HepG2 (cell line): ENCODE measurements around the gene ZNF385B.

Source experiments
- DNMT3B ChIP-seq: conservative IDR thresholded peaks from 2 replicates; pipeline ENCODE4 v1.6.1; 2016; ENCODE audit warnings: missing biosample characterization, control low read depth
- ESRRA ChIP-seq: sonication (generic); formaldehyde crosslinking; IDR thresholded peaks from 2 replicates; pipeline ENCODE4 v1.5.1; 2020; ENCODE audit warnings: mild to moderate bottlenecking, low read depth, missing genetic modification reagents
- FOXJ3 ChIP-seq: sonication (generic); formaldehyde crosslinking; IDR thresholded peaks from 2 replicates; pipeline ENCODE4 v1.4.0; 2020; ENCODE audit warnings: missing genetic modification reagents, mild to moderate bottlenecking, borderline replicate concordance
- MXD3 ChIP-seq: IDR thresholded peaks from 2 replicates; pipeline ENCODE4 v1.6.1; 2016; ENCODE audit warnings: mild to moderate bottlenecking, missing biosample characterization, missing genetic modification reagents
- NR2F6 ChIP-seq, 2 experiments: IDR thresholded peaks; 2 replicates each; pipeline ENCODE4 v1.6.1; 2016; ENCODE audit warnings: antibody characterized with exemption in 1 of 2, mild to moderate bottlenecking in 1 of 2
- POLR2AphosphoS5 ChIP-seq: IDR thresholded peaks from 2 replicates; pipeline ENCODE4 v1.6.1; 2012; ENCODE audit warnings: low read depth, low read length
- REST ChIP-seq, 2 experiments: IDR thresholded peaks; 2 replicates each; pipeline ENCODE4 v1.6.1; 2011 to 2012; ENCODE audit warnings: low read length in 2 of 2, borderline replicate concordance in 1 of 2, low read depth in 1 of 2, mild to moderate bottlenecking in 1 of 2, moderate library complexity in 1 of 2
- SIN3A ChIP-seq: IDR thresholded peaks from 2 replicates; pipeline ENCODE4 v1.6.1; 2011; ENCODE audit warnings: low read depth, mild to moderate bottlenecking, control low read depth, low read length, borderline replicate concordance
- TCF12 ChIP-seq, 2 experiments: fragments of 450-650 bp in 1 of 2; sonication (generic) in 1 of 2; formaldehyde crosslinking in 1 of 2; IDR thresholded peaks; 2 replicates each; pipeline versions ENCODE4 v1.6.1 to v1.8.0; 2017 to 2022; ENCODE audit warnings: antibody characterized with exemption in 1 of 2, mild to moderate bottlenecking in 1 of 2, missing genetic modification reagents in 1 of 2, moderate library complexity in 1 of 2
- ZBTB25 ChIP-seq: IDR thresholded peaks from 2 replicates; pipeline ENCODE4 v1.6.1; 2018; ENCODE audit warnings: missing genetic modification reagents
- ZNF451 ChIP-seq: sonication (generic); formaldehyde crosslinking; IDR thresholded peaks from 2 replicates; pipeline ENCODE4 v1.5.0; 2020; ENCODE audit warnings: mild to moderate bottlenecking, missing genetic modification reagents

GRCh38 chr2:179804206-179804605 is 57.2 kb downstream of the ZNF385B start:
- TF ChIP-seq SIN3A: no peak
- no peak for TF ChIP-seq REST (IDR thresholded peaks at IDR 0.05; ENCODE audit: borderline replicate concordance in 1 of 2, low read depth in 1 of 2, low read length in 2 of 2)
- TF ChIP-seq ZNF451: no peak
- TF ChIP-seq MXD3: no peak
- TF ChIP-seq ESRRA (CRISPR knock-in tag): no peak
- no peak for TF ChIP-seq FOXJ3 (CRISPR knock-in tag)
- no peak for TF ChIP-seq POLR2AphosphoS5
- no peak for TF ChIP-seq ZBTB25 (CRISPR knock-in tag)
- no peak for TF ChIP-seq DNMT3B (CRISPR knock-in tag)
- TF ChIP-seq NR2F6 (IDR thresholded peaks at IDR 0.05): no peak
- no peak for TF ChIP-seq NR2F6 (CRISPR knock-in tag; IDR thresholded peaks at IDR 0.05)
- TF ChIP-seq TCF12 (IDR thresholded peaks at IDR 0.05): no peak
- no peak for TF ChIP-seq TCF12 (CRISPR knock-in tag; IDR thresholded peaks at IDR 0.05)
